HepG2 (cell line): ENCODE results near the gene BIRC6. TPM values are rescaled to one million over a fixed set of nuclear protein-coding genes. Genes with fewer than 3 reads are reported as not detected.

ENCODE experiments used
- ATAC-seq: fragments of 200-7000 bp; cut with Tn5 transposase; 3 replicates; pipeline ENCODE4 v1.9.1; 2020; ENCODE audit warnings: mild to moderate bottlenecking, moderate library complexity
- BruUV-seq: library from RNA; stranded (reverse); fragments of 400-500 nt; replicated peaks from 2 replicates; lab custom pipeline; 2021; lab: Mats Ljungman, UMichigan
- CTCF ChIA-PET: fragments of 300-600 bp; formaldehyde crosslinking; extraction: SDS; loops from one replicate; lab custom pipeline; 2021; ENCODE audit warnings: low total read pairs, inconsistent platforms, low intra/inter-chr PET ratio; lab: Yijun Ruan, JAX
- POLR2A ChIA-PET: fragments of 350-600 bp; sonication (Branson Sonifier 250); formaldehyde crosslinking; loops from one replicate; lab custom pipeline; 2020; ENCODE audit warnings: antibody characterized with exemption, inconsistent platforms; lab: Yijun Ruan, JAX
- DNase-seq: peaks from one replicate; pipeline ENCODE4 v3.0.0-alpha.2; 2015; ENCODE audit warnings: low spot score
- FAIRE-seq: peaks from 3 replicates; lab custom pipeline; 2011; peaks lifted over from hg19 to GRCh38; lab: Jason Lieb, UNC
- H2AFZ ChIP-seq: one replicate; pipeline ENCODE4 v1.6.1; 2011; ENCODE audit warnings: low read length, inconsistent platforms
- H3K27ac ChIP-seq: fragments of 300-600 bp; 3 replicates; pipeline ENCODE4 v1.8.0; 2011; ENCODE audit warnings: mixed run types, mild to moderate bottlenecking, mixed read lengths, low read length, inconsistent platforms; ENCODE audit not compliant: insufficient read depth; ENCODE audit errors: extremely low read length
- H3K27me3 ChIP-seq, 2 experiments: fragments of 200-600 bp in 1 of 2; 2 replicates in 1 of 2; 3 replicates in 1 of 2; pipeline versions ENCODE4 v1.6.0 to v1.8.0; 2011; ENCODE audit warnings: low read length in 2 of 2, mild to moderate bottlenecking in 2 of 2, moderate library complexity in 2 of 2, inconsistent platforms in 1 of 2; ENCODE audit not compliant: insufficient read depth in 2 of 2, control insufficient read depth in 1 of 2
- H3K36me3 ChIP-seq, 2 experiments: fragments of 200-600 bp in 1 of 2; replicated peaks in 1 of 2; 2 replicates in 1 of 2; 3 replicates in 1 of 2; pipeline versions ENCODE4 v1.5.1 to v1.8.0; 2011; ENCODE audit warnings: low read length in 2 of 2, inconsistent platforms in 1 of 2; ENCODE audit not compliant: insufficient read depth in 2 of 2, control insufficient read depth in 1 of 2
- H3K4me1 ChIP-seq: 2 replicates; pipeline ENCODE4 v1.5.1; 2012; ENCODE audit warnings: low read length, inconsistent platforms; ENCODE audit not compliant: insufficient read depth
- H3K4me2 ChIP-seq: 2 replicates; pipeline ENCODE4 v1.6.0; 2011; ENCODE audit warnings: low read depth, low read length, inconsistent platforms
- H3K4me3 ChIP-seq, 3 experiments: fragments of 200-600 bp in 1 of 3; sonication (generic), shearing (Covaris generic) in 1 of 3; replicated peaks in 1 of 3; 2 replicates each; pipeline ENCODE4 v1.5.1; 2011 to 2016; ENCODE audit warnings: low read length in 3 of 3, inconsistent platforms in 2 of 3, low read depth in 2 of 3, mild to moderate bottlenecking in 2 of 3, control low read depth in 1 of 3, mixed read lengths in 1 of 3; ENCODE audit not compliant: insufficient read depth in 1 of 3
- H3K79me2 ChIP-seq: one replicate; pipeline ENCODE4 v1.6.1; 2011; ENCODE audit warnings: low read length, inconsistent platforms; ENCODE audit not compliant: insufficient read depth
- H3K9ac ChIP-seq: 2 replicates; pipeline ENCODE4 v1.6.0; 2011; ENCODE audit warnings: mild to moderate bottlenecking, low read depth, low read length, inconsistent platforms; ENCODE audit not compliant: insufficient read depth
- H3K9me3 ChIP-seq: 2 replicates; pipeline ENCODE4 v1.5.1; 2012; ENCODE audit warnings: mild to moderate bottlenecking, low read length
- H4K20me1 ChIP-seq: 2 replicates; pipeline ENCODE4 v1.6.0; 2011; ENCODE audit warnings: inconsistent platforms, mild to moderate bottlenecking, low read length, moderate library complexity; ENCODE audit not compliant: insufficient read depth
- AHDC1 ChIP-seq: sonication (generic); formaldehyde crosslinking; IDR thresholded peaks from 2 replicates; pipeline ENCODE4 v1.5.1; 2020; ENCODE audit warnings: mild to moderate bottlenecking, missing genetic modification reagents, borderline replicate concordance
- CREB3 ChIP-seq: sonication (generic); formaldehyde crosslinking; IDR thresholded peaks from 2 replicates; pipeline ENCODE4 v1.5.0; 2020; ENCODE audit warnings: missing genetic modification reagents
- HMGXB3 ChIP-seq: sonication (generic); formaldehyde crosslinking; IDR thresholded peaks from 2 replicates; pipeline ENCODE4 v1.4.0; 2020; ENCODE audit warnings: missing genetic modification reagents, borderline replicate concordance
- POLR2G ChIP-seq: fragments of 200-400 bp; formaldehyde crosslinking; IDR thresholded peaks from 2 replicates; pipeline ENCODE4 v1.6.1; 2018; ENCODE audit warnings: mild to moderate bottlenecking, low read depth, low read length, moderate library complexity
- SMAD3 ChIP-seq: sonication (generic); formaldehyde crosslinking; IDR thresholded peaks from 2 replicates; pipeline ENCODE4 v1.4.0; 2020; ENCODE audit warnings: missing genetic modification reagents
- ZFX ChIP-seq: sonication (generic); formaldehyde crosslinking; IDR thresholded peaks from 2 replicates; pipeline ENCODE4 v1.4.0; 2020; ENCODE audit warnings: mild to moderate bottlenecking, low read depth, missing genetic modification reagents, moderate library complexity
- WGBS: methylation state at CpG from one replicate; pipeline ENCODE4 v1.1.6; 2017; ENCODE audit warnings: low lambda C conversion rate; 5-methylcytosine and 5-hydroxymethylcytosine counted together
- in situ Hi-C: cut with HindIII; loops from 2 replicates; pipeline ENCODE4 v1.10.0; 2017; ENCODE audit warnings: low pct_unique_long_range_greater_than_20kb; ENCODE audit not compliant: extremely low pct_ligation_motif_present
- intact Hi-C: fragments of 100-400 bp; cut with micrococcal nuclease; formaldehyde crosslinking; loops from one replicate; pipeline ENCODE4 v1.10.0; 2022; ENCODE audit not compliant: unreplicated experiment
- polyA plus RNA-seq, 8 experiments: library from polyadenylated mRNA; depleted of rRNA in 3 of 8; stranded (reverse) in 7 of 8; unstranded in 1 of 8; fragments of >200 nt; fragmentation: Illumina TruSeq in 4 of 8; extraction: Trizol in 4 of 8; gene quantifications; 2 replicates each; pipeline versions ENCODE4 v1.2.1 to v1.2.3, GENCODE V29; 2011 to 2016; ENCODE audit warnings: low read depth in 4 of 8, missing spikeins in 1 of 8, mixed read lengths in 1 of 8; ENCODE audit not compliant: insufficient read depth in 1 of 8
- total RNA-seq, 5 experiments: library from RNA; depleted of rRNA; stranded (reverse); fragments of >200 nt; fragmentation: Illumina TruSeq; extraction: Trizol; gene quantifications; 2 replicates each; pipeline ENCODE4 v1.2.3, GENCODE V29; 2016; ENCODE audit warnings: low read depth in 1 of 5

BIRC6 gene
- total and polyA plus RNA-seq, 2 of the 13 experiments (the other 11 are each of a cell fraction or from before 2014, with no cell fraction given) = 65.6 to 120 TPM

- Histone ChIP-seq H2AFZ (no peak overlapping the region), H3K9me3 (no peaks in the 10 kb centered on the region), H3K4me3 (no peak overlapping the region), H3K27me3 (no peaks in the 10 kb centered on the region), H3K9ac (no peak overlapping the region), H3K79me2 (no peaks in the 10 kb centered on the region), H4K20me1 (no peaks in the 10 kb centered on the region), H3K27ac (no peak overlapping the region), H3K4me2 (no peak overlapping the region), H3K4me1 (no peaks in the 10 kb centered on the region), H3K36me3 (peaks cover 17 to 60% of the 10 kb centered on the region in 2 experiments)
- ATAC-seq (no peak), FAIRE-seq (no peak), DNase-seq (no peak)
- BruUV-seq = no TSS peak
- intact Hi-C loops = no loop called here
- TF ChIP-seq AHDC1 (CRISPR knock-in tag) (no peak), POLR2G (no peak), ZFX (CRISPR knock-in tag) (no peak), CREB3 (CRISPR knock-in tag) (no peak), SMAD3 (CRISPR knock-in tag) (no peak), HMGXB3 (no peak)
- in situ Hi-C loops = no loop called here
- ChIA-PET POLR2A (no interaction called here), CTCF (no interaction called here)
- WGBS = 96% methylated on average over 6 of the region's 6 CpGs
Observed at GRCh38 chr2:32523686-32524085, 166.9 kb downstream of the BIRC6 start.
